Lower lobe of right lung (tissue), 2 donors: Measurements from ENCODE around the gene GRB10. TPM values are rescaled to one million over a fixed set of nuclear protein-coding genes. Genes with fewer than 3 reads are reported as not detected.

Experiments used
- ATAC-seq, 2 donors: fragments of 200-7000 bp; cut with Tn5 transposase; one replicate each; pipeline ENCODE4 v1.9.1; 2020 to 2022; ENCODE audit warnings: mild to moderate bottlenecking in 2 of 2, moderate library complexity in 2 of 2
- DNase-seq: peaks from one replicate; pipeline ENCODE4 v3.0.0-alpha.2; 2020
- H3K27ac ChIP-seq: fragments of 200-600 bp; one replicate; pipeline ENCODE4 v1.8.0; 2022
- H3K27me3 ChIP-seq: fragments of 200-600 bp; one replicate; pipeline ENCODE4 v1.8.0; 2022; ENCODE audit warnings: low read depth
- H3K36me3 ChIP-seq: fragments of 200-600 bp; one replicate; pipeline ENCODE4 v1.8.0; 2022; ENCODE audit warnings: mild to moderate bottlenecking
- H3K4me1 ChIP-seq: fragments of 200-600 bp; one replicate; pipeline ENCODE4 v1.8.0; 2022
- H3K4me3 ChIP-seq: fragments of 200-600 bp; one replicate; pipeline ENCODE4 v1.8.0; 2022; ENCODE audit warnings: mild to moderate bottlenecking
- H3K9me3 ChIP-seq: fragments of 200-600 bp; one replicate; pipeline ENCODE4 v1.8.0; 2022
- intact Hi-C: fragments of 100-400 bp; cut with DNase I; formaldehyde crosslinking; loops from one replicate; pipeline ENCODE4 v1.11.0; 2022
- total RNA-seq: library from RNA; stranded (reverse); fragmentation: NEBNext Ultra II Directional; extraction: Animal tissue kit (Norgen Biotek cat#: 25700); gene quantifications from one replicate; pipeline ENCODE4 v1.2.1, GENCODE V29; 2021
- TF ChIP-seq, protein P1 (sequence below): fragments of 200-600 bp; IDR thresholded peaks from one replicate; pipeline ENCODE4 v1.8.0; 2022; ENCODE audit warnings: antibody characterized with exemption, mild to moderate bottlenecking
- donor health status: DM: no; HTN: yes; CAD: no; lungs with severe emphysema.

Gene GRB10
- total RNA-seq, 1 donor from 2014 or later: 36.5 TPM

DNA sequence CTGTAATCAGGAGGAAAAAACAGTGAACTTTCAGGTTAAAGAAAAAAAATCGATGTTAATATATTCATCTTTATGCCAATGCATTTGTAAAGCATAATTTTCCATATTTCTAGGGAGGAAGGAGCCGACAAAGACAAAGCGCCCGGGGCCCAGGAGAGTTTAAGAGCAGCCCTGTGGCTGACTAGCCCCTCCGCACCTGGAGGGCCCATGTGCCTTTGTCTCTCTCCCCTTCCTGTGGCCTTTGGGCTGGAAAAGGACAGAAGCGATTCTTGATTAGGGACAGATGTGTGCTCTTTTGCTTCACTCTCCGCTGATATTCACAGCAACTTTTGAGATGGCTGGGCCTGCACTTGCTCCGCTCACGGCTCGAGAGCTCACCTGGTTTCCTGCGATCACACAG, 240.6 kb downstream of the GRB10 start:
- Histone ChIP-seq H3K36me3 (no peaks in the 10 kb centered on the region), H3K4me3 (no peak overlapping the region), H3K4me1 (no peaks in the 10 kb centered on the region), H3K27ac (no peak overlapping the region), H3K9me3 (no peaks in the 10 kb centered on the region), H3K27me3 (no peaks in the 10 kb centered on the region)
- intact Hi-C loops: no loop called here
- ATAC-seq: no peak
- TF ChIP-seq, protein P1, sequence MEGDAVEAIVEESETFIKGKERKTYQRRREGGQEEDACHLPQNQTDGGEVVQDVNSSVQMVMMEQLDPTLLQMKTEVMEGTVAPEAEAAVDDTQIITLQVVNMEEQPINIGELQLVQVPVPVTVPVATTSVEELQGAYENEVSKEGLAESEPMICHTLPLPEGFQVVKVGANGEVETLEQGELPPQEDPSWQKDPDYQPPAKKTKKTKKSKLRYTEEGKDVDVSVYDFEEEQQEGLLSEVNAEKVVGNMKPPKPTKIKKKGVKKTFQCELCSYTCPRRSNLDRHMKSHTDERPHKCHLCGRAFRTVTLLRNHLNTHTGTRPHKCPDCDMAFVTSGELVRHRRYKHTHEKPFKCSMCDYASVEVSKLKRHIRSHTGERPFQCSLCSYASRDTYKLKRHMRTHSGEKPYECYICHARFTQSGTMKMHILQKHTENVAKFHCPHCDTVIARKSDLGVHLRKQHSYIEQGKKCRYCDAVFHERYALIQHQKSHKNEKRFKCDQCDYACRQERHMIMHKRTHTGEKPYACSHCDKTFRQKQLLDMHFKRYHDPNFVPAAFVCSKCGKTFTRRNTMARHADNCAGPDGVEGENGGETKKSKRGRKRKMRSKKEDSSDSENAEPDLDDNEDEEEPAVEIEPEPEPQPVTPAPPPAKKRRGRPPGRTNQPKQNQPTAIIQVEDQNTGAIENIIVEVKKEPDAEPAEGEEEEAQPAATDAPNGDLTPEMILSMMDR: no peak
- no peak for DNase-seq

DNA sequence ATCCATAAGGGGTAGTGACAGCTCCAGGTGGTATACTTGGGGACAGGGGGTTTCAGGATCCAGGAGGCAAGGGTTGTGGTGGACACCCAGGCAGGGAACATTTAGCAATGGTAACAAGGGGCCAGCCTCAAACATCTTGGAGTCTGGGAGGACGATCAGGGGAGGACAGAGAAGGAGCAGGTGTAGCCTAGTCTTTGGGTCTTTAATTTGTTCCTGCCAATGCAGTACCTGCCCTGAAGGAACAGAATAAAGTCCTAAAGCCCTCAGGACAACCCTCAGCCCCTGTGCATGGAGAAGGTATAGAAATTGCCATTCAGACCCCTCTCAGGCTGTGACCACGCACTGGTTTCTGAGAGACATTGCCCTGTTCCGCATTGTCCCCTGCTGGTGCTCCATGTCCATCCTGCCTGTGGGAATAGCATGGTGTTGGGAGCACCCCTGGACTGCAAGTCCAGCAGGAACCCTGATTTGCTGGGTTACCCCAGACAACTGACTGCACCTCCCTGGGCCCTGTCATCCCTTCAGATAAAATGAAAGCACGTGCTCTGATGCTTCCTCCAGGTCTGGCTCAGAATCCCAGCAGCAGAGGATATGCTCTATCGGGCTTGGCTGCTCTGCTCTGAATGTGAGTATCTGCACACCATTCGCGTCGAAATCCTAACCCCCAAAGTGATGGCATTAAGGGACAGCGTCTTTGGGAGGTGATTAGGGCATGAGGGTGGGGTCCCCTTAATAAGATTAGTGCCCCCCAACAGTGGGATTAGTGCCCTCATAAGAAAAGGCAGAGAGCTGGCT, 241.7 kb downstream of the GRB10 start:
- TF ChIP-seq, protein P1: no peak
- Histone ChIP-seq H3K27ac (no peak overlapping the region), H3K36me3 (no peaks in the 10 kb centered on the region), H3K4me3 (no peak overlapping the region), H3K27me3 (no peaks in the 10 kb centered on the region), H3K9me3 (no peaks in the 10 kb centered on the region), H3K4me1 (no peaks in the 10 kb centered on the region)
- intact Hi-C loops: no loop called here
- ATAC-seq: no peak
- no peak for DNase-seq

Other genes starting within 250 kb of the GRB10 start
- gene DDC, start 217.5 kb downstream of the GRB10 start, total RNA-seq: 3.0 TPM